Measurements from ENCODE around the gene EFNB2. TPM values are rescaled to one million over a fixed set of nuclear protein-coding genes. Genes with fewer than 3 reads are reported as not detected.

Gene EFNB2
- total RNA-seq, 1 experiment from 2014 or later = 16.4 TPM

DNA sequence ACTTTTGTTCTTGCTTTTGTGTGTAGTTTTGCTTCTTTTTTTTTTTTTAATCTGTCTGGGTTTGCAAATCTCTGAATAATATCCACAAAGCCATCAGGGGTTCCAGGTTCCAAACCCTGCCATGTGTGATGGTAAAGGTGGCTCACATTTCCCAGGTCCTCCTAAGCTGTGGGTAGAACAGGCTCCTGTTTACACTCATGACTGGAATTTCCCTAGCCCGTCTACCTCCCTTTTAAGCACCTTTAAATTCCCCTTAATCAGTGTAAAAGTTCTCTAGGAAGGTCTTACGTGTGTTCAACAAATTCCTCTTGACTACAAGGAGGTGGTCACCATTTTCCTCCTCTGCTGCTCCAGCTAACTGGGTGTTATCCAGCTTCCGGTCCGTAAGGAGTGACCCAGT, 62.8 kb downstream of the EFNB2 start:
- CTCF ChIA-PET = no interaction called here
- Histone ChIP-seq H3K36me3 (ENCODE audit: low read depth, low read length) (no peaks in the 10 kb centered on the region), H3K4me3 (ENCODE audit: low read length) (peak overlapping the region; percentile 44; the same call in 1 of the 2 replicates), H3K79me2 (ENCODE audit: low read length) (no peaks in the 10 kb centered on the region), H3K9ac (ENCODE audit: low read length) (peak overlapping the region; percentile 56), H4K20me1 (ENCODE audit: low read length) (no peaks in the 10 kb centered on the region), H3F3A (ENCODE audit: low read length, unreplicated experiment) (no peaks in the 10 kb centered on the region), H3K4me1 (ENCODE audit: insufficient read depth, low read length) (peaks cover 49% of the 10 kb centered on the region), H3K27ac (ENCODE audit: low read length) (peak overlapping the region; percentile 86), H3K4me2 (ENCODE audit: low read length) (peak overlapping the region; percentile 78), H3K9me3 (ENCODE audit: low read length) (no peaks in the 10 kb centered on the region), H3K27me3 (ENCODE audit: low read length) (no peaks in the 10 kb centered on the region), H3K9me2 (replicated peaks; ENCODE audit: low read length) (no peaks in the 10 kb centered on the region), H2AFZ (ENCODE audit: low read length) (peak overlapping the region; percentile 40)
- POLR2A ChIA-PET (ENCODE audit: unreplicated experiment) = no interaction called here
- intact Hi-C loops (cut with micrococcal nuclease) = loop anchor here (1.0 kb wide), 1 partner anchor 343 kb away; no protein-coding TSS in a partner anchor
- ATAC-seq = no peak
- BruUV-seq (replicated peaks) = no TSS peak
- DNase-seq = no peak
- TF ChIP-seq EZH2phosphoT487 (IDR thresholded peaks at IDR 0.05; ENCODE audit: borderline replicate concordance, low read length) (no peak), EZH2 (IDR thresholded peaks at IDR 0.05; ENCODE audit: low read length, unreplicated experiment) (no peak)
- TF ChIP-seq, protein P1, sequence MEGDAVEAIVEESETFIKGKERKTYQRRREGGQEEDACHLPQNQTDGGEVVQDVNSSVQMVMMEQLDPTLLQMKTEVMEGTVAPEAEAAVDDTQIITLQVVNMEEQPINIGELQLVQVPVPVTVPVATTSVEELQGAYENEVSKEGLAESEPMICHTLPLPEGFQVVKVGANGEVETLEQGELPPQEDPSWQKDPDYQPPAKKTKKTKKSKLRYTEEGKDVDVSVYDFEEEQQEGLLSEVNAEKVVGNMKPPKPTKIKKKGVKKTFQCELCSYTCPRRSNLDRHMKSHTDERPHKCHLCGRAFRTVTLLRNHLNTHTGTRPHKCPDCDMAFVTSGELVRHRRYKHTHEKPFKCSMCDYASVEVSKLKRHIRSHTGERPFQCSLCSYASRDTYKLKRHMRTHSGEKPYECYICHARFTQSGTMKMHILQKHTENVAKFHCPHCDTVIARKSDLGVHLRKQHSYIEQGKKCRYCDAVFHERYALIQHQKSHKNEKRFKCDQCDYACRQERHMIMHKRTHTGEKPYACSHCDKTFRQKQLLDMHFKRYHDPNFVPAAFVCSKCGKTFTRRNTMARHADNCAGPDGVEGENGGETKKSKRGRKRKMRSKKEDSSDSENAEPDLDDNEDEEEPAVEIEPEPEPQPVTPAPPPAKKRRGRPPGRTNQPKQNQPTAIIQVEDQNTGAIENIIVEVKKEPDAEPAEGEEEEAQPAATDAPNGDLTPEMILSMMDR (conservative IDR thresholded peaks at IDR 0.05; ENCODE audit: low read depth, low read length) = no peak

DNA sequence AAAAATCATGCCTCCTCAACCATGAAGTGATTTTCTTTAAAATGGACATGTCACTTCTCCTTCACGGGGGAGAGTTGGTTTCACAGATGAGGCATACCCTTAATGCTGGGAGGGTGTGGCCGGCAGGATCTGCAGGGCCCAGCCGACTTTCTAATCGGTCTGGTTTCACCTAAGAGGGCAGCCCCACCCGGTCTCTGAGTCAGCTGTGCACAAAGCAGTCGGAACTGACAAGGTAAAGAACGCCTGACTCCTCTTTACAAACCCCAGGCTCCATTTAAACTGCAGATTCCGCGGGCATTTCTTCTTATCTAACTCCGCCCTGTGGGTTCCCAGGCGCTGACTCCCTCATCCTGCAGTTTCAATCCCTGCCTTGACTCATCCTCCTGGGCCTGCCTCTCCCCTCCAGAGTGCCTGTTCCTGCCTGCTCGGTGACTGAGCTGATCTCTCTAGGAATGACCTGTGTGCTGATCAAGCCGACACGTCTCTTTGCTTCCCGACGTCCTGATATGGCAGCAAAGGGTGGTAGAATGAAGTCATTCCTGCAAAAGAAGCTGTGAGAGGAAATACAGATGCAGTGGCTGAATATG, 63.4 kb downstream of the EFNB2 start:
- no TSS peak for BruUV-seq (replicated peaks)
- ChIA-PET CTCF (no interaction called here), POLR2A (ENCODE audit: unreplicated experiment) (no interaction called here)
- Histone ChIP-seq H3K4me2 (ENCODE audit: low read length) (peak overlapping the region; percentile 78), H3K36me3 (ENCODE audit: low read depth, low read length) (no peaks in the 10 kb centered on the region), H3K4me3 (ENCODE audit: low read length) (peak overlapping the region; percentile 44; the same call in 1 of the 2 replicates), H3K27ac (ENCODE audit: low read length) (peak overlapping the region; percentile 86), H3F3A (ENCODE audit: low read length, unreplicated experiment) (no peaks in the 10 kb centered on the region), H3K9me2 (replicated peaks; ENCODE audit: low read length) (no peaks in the 10 kb centered on the region), H4K20me1 (ENCODE audit: low read length) (no peaks in the 10 kb centered on the region), H3K4me1 (ENCODE audit: insufficient read depth, low read length) (peaks cover 44% of the 10 kb centered on the region), H2AFZ (ENCODE audit: low read length) (peak overlapping the region; percentile 40), H3K79me2 (ENCODE audit: low read length) (no peaks in the 10 kb centered on the region), H3K9ac (ENCODE audit: low read length) (peak overlapping the region; percentile 56), H3K27me3 (ENCODE audit: low read length) (no peaks in the 10 kb centered on the region), H3K9me3 (ENCODE audit: low read length) (no peaks in the 10 kb centered on the region)
- DNase-seq = peak; percentile 92
- TF ChIP-seq, protein P1 (conservative IDR thresholded peaks at IDR 0.05; ENCODE audit: low read depth, low read length) = no peak
- TF ChIP-seq EZH2 (IDR thresholded peaks at IDR 0.05; ENCODE audit: low read length, unreplicated experiment) = no peak
- TF ChIP-seq EZH2phosphoT487 (IDR thresholded peaks at IDR 0.05; ENCODE audit: borderline replicate concordance, low read length) = no peak
- peak; percentile 94 for ATAC-seq
- intact Hi-C loops (cut with micrococcal nuclease) = loop anchor here (1.0 kb wide), 1 partner anchor 343 kb away; no protein-coding TSS in a partner anchor

DNA sequence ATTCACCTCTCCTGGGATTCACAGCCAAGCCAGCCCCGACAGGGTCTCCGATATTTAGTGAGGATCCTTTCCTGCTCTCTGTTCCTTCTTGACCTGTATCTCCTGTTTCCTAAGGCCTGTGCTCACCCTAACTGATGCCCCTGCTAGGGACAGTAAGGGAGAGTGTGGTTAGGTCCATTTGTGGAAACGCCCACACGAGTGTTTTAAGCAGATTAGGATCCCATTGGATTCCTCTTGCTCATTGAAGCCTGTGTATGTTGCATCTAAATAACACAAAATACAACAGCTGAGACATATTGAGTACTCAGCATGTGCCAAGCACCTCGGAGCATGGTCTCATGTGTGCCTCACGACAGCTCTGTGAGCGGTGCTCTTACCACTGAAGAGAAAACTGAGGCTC, 64.9 kb downstream of the EFNB2 start:
- H3K9ac ChIP-seq (ENCODE audit: low read length) = no peak overlapping the region
- H3K79me2 ChIP-seq (ENCODE audit: low read length) = no peaks in the 10 kb centered on the region
- TF ChIP-seq EZH2 (IDR thresholded peaks at IDR 0.05; ENCODE audit: low read length, unreplicated experiment) = no peak
- no peaks in the 10 kb centered on the region for H3K9me3 ChIP-seq (ENCODE audit: low read length)
- H2AFZ ChIP-seq (ENCODE audit: low read length) = no peak overlapping the region
- ATAC-seq = no peak
- H3K4me2 ChIP-seq (ENCODE audit: low read length) = no peak overlapping the region
- H3K4me3 ChIP-seq (ENCODE audit: low read length) = no peak overlapping the region
- H3K4me1 ChIP-seq (ENCODE audit: insufficient read depth, low read length) = peaks cover 30% of the 10 kb centered on the region
- no peaks in the 10 kb centered on the region for H3K27me3 ChIP-seq (ENCODE audit: low read length)
- DNase-seq = no peak
- no peaks in the 10 kb centered on the region for H4K20me1 ChIP-seq (ENCODE audit: low read length)
- H3K9me2 ChIP-seq (replicated peaks; ENCODE audit: low read length) = no peaks in the 10 kb centered on the region
- no peaks in the 10 kb centered on the region for H3F3A ChIP-seq (ENCODE audit: low read length, unreplicated experiment)
- POLR2A ChIA-PET (ENCODE audit: unreplicated experiment) = no interaction called here
- no peaks in the 10 kb centered on the region for H3K36me3 ChIP-seq (ENCODE audit: low read depth, low read length)
- BruUV-seq (replicated peaks) = no TSS peak
- intact Hi-C loops (cut with micrococcal nuclease) = no loop called here
- H3K27ac ChIP-seq (ENCODE audit: low read length) = no peak overlapping the region
- CTCF ChIA-PET = no interaction called here
